Breast epithelium (tissue), 4 donors: ENCODE data around the gene AGAP3. TPM values are rescaled to one million over a fixed set of nuclear protein-coding genes. Genes with fewer than 3 reads are reported as not detected.

ENCODE experiments used
- DNase-seq, 2 donors: peaks; one replicate each; pipeline ENCODE4 v3.0.0-alpha.2; 2019; ENCODE audit warnings: low spot score in 2 of 2
- H3K27ac ChIP-seq, 2 donors: fragments of 200-600 bp; sonication (generic) in 1 of 2; one replicate each; pipeline ENCODE4 v1.5.1; 2016 to 2019; ENCODE audit warnings: mild to moderate bottlenecking in 1 of 2
- H3K27me3 ChIP-seq, 2 donors: fragments of 200-600 bp; sonication (generic) in 1 of 2; one replicate each; pipeline versions ENCODE4 v1.5.1 to v1.6.0; 2017 to 2019; ENCODE audit warnings: control low read depth in 1 of 2, mild to moderate bottlenecking in 1 of 2
- H3K36me3 ChIP-seq: fragments of 200-600 bp; one replicate; pipeline ENCODE4 v1.5.1; 2019
- H3K4me1 ChIP-seq, 2 donors: fragments of 200-600 bp; sonication (generic); one replicate each; pipeline ENCODE4 v1.5.1; 2016 to 2019; ENCODE audit warnings: control low read depth in 1 of 2
- H3K4me3 ChIP-seq, 3 donors: fragments of 200-600 bp; sonication (generic); 1 replicate in 2 of 3; 2 replicates in 1 of 3; pipeline ENCODE4 v1.5.1; 2016 to 2019; ENCODE audit warnings: mild to moderate bottlenecking in 3 of 3, moderate library complexity in 2 of 3
- H3K9me3 ChIP-seq, 2 donors: fragments of 200-600 bp; sonication (generic) in 1 of 2; one replicate each; pipeline ENCODE4 v1.5.1; 2016 to 2019; ENCODE audit warnings: control low read depth in 1 of 2
- POLR2A ChIP-seq: fragments of 450-650 bp; IDR thresholded peaks from one replicate; pipeline ENCODE4 v1.6.1; 2016; ENCODE audit warnings: antibody characterized with exemption, mild to moderate bottlenecking, moderate library complexity
- POLR2AphosphoS5 ChIP-seq, 3 donors: sonication (generic); formaldehyde crosslinking; IDR thresholded peaks; one replicate each; pipeline ENCODE4 v1.6.1; 2017; ENCODE audit warnings: antibody characterized with exemption in 3 of 3
- intact Hi-C: fragments of 100-400 bp; cut with DNase I; formaldehyde crosslinking; loops from one replicate; pipeline ENCODE4 v1.15.1; 2023; ENCODE audit warnings: low total_unique reads
- total RNA-seq, 3 donors: library from RNA; depleted of rRNA; stranded (reverse); fragments of >200 nt; gene quantifications; one replicate each; pipeline ENCODE4 v1.1.0, GENCODE V29; 2016
- TF ChIP-seq, protein P1 (sequence below), 3 donors: fragments of 450-650 bp; IDR thresholded peaks; one replicate each; pipeline ENCODE4 v1.5.1; 2016 to 2017; ENCODE audit warnings: antibody characterized with exemption in 3 of 3, mild to moderate bottlenecking in 3 of 3, moderate library complexity in 3 of 3

Gene AGAP3
- total RNA-seq, 3 donors from 2014 or later = 47.2 to 58.1 (median 55.1) TPM

- peaks cover 0 to 5% of the 10 kb centered on the region in 2 donors for H3K4me1 ChIP-seq
- H3K4me3 ChIP-seq = no peak overlapping the region
- H3K27ac ChIP-seq = no peak overlapping the region
- intact Hi-C loops = no loop called here
- TF ChIP-seq POLR2AphosphoS5 (IDR thresholded peaks at IDR 0.05) (no peak), POLR2A (no peak)
- TF ChIP-seq, protein P1, sequence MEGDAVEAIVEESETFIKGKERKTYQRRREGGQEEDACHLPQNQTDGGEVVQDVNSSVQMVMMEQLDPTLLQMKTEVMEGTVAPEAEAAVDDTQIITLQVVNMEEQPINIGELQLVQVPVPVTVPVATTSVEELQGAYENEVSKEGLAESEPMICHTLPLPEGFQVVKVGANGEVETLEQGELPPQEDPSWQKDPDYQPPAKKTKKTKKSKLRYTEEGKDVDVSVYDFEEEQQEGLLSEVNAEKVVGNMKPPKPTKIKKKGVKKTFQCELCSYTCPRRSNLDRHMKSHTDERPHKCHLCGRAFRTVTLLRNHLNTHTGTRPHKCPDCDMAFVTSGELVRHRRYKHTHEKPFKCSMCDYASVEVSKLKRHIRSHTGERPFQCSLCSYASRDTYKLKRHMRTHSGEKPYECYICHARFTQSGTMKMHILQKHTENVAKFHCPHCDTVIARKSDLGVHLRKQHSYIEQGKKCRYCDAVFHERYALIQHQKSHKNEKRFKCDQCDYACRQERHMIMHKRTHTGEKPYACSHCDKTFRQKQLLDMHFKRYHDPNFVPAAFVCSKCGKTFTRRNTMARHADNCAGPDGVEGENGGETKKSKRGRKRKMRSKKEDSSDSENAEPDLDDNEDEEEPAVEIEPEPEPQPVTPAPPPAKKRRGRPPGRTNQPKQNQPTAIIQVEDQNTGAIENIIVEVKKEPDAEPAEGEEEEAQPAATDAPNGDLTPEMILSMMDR (IDR thresholded peaks at IDR 0.05) = no peak
- no peaks in the 10 kb centered on the region for H3K9me3 ChIP-seq
- no peaks in the 10 kb centered on the region for H3K27me3 ChIP-seq
- no peak for DNase-seq
- no peaks in the 10 kb centered on the region for H3K36me3 ChIP-seq
Measured at GRCh38 chr7:151126491-151127137, 40.3 kb downstream of the AGAP3 start.

GRCh38 chr7:151128144-151128543 is 41.9 kb downstream of the AGAP3 start:
- H3K4me1 ChIP-seq = peaks cover 0 to 5% of the 10 kb centered on the region in 2 donors
- intact Hi-C loops = no loop called here

DNA sequence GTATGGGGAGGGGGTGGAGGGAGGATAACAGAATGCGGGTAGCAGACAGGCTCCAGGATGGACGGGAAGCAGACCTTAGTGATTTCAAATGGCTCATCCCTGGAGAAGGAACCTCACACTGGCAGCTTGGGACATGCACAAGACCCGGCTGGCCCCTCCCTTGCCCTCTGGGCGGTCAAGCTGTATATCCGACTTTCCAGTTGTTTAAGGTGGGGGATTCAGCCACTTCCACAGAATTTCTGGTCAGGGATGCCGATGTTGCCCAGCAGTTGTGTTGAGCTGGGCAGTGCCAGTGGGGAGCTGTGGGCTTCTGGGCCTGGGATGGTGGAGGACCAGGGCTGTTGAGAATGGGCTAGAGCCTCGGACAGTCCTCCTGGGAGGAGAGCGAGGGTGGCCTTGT is 42.4 kb downstream of the AGAP3 start:
- H3K4me3 ChIP-seq = no peak overlapping the region
- no peaks in the 10 kb centered on the region for H3K9me3 ChIP-seq
- H3K27ac ChIP-seq = no peak overlapping the region
- H3K36me3 ChIP-seq = no peaks in the 10 kb centered on the region
- no peaks in the 10 kb centered on the region for H3K27me3 ChIP-seq
- peaks cover 0 to 5% of the 10 kb centered on the region in 2 donors for H3K4me1 ChIP-seq
- TF ChIP-seq, protein P1 (IDR thresholded peaks at IDR 0.05) = no peak
- TF ChIP-seq POLR2AphosphoS5 (IDR thresholded peaks at IDR 0.05) = no peak
- no peak for TF ChIP-seq POLR2A
- intact Hi-C loops = no loop called here
- no peak for DNase-seq

More at GRCh38 chr7:151128144-151128543, 41.9 kb downstream of the AGAP3 start:
- Histone ChIP-seq H3K9me3 (no peaks in the 10 kb centered on the region), H3K4me3 (no peak overlapping the region), H3K36me3 (no peaks in the 10 kb centered on the region), H3K27me3 (no peaks in the 10 kb centered on the region), H3K27ac (no peak overlapping the region)
- TF ChIP-seq POLR2AphosphoS5 (IDR thresholded peaks at IDR 0.05) (no peak), POLR2A (no peak)
- TF ChIP-seq, protein P1 (IDR thresholded peaks at IDR 0.05) = no peak
- no peak for DNase-seq

- H3K36me3 ChIP-seq = no peaks in the 10 kb centered on the region
- no peak overlapping the region for H3K4me3 ChIP-seq
- TF ChIP-seq POLR2AphosphoS5 (IDR thresholded peaks at IDR 0.05) = no peak
- TF ChIP-seq, protein P1 (IDR thresholded peaks at IDR 0.05) = no peak
- no peak for TF ChIP-seq POLR2A
- H3K27ac ChIP-seq = no peak overlapping the region
- no peak for DNase-seq
- H3K4me1 ChIP-seq = peaks cover 0 to 5% of the 10 kb centered on the region in 2 donors
- intact Hi-C loops = no loop called here
- no peaks in the 10 kb centered on the region for H3K9me3 ChIP-seq
- H3K27me3 ChIP-seq = no peaks in the 10 kb centered on the region
Measured at GRCh38 chr7:151129117-151129959, 43.1 kb downstream of the AGAP3 start.
